GM04504 (cell line): ENCODE measurements around the gene DUSP6.

Experiments
- DNase-seq: peaks from one replicate; pipeline ENCODE4 v3.0.0-alpha.2; 2012; ENCODE audit warnings: low read depth

Gene DUSP6

DNA sequence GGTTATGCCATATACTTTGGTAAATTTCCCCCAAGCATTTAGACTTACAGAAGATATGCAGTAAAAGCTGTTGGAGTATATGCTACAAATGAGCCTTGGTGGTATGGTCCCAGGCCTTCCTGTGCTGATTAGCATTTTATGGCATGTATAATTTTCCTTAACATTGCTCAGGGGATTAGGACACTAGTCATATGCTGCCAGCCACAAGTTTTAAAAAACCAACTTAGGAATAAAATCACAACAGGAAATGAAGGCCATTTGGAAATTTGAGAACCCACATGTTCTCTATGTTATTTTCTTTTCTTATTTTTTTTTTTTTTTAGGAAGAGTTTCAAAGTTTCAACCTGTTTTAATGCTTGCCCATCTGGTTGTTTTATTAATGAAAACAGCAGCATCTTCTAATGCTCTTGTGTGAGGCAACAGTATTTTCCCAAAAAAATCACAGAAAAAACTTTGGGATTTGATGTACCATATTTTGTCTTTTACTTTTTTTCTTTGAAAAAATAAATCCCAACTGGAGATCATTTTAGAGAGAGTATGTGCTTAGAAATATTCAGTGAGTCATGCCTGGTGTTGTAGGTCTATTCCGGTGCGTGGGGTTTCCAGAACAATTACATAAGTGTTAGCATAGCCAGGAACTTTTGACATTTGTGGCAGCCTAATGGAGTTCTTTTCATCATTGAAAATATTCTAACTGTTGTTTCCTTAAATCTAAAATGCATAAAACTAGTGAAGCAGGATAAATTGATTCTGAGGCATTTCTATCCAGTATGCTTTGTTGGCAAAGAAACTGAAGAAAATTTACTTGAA, 21.7 kb upstream of the DUSP6 start:
- peak; percentile 51 for DNase-seq

DNA sequence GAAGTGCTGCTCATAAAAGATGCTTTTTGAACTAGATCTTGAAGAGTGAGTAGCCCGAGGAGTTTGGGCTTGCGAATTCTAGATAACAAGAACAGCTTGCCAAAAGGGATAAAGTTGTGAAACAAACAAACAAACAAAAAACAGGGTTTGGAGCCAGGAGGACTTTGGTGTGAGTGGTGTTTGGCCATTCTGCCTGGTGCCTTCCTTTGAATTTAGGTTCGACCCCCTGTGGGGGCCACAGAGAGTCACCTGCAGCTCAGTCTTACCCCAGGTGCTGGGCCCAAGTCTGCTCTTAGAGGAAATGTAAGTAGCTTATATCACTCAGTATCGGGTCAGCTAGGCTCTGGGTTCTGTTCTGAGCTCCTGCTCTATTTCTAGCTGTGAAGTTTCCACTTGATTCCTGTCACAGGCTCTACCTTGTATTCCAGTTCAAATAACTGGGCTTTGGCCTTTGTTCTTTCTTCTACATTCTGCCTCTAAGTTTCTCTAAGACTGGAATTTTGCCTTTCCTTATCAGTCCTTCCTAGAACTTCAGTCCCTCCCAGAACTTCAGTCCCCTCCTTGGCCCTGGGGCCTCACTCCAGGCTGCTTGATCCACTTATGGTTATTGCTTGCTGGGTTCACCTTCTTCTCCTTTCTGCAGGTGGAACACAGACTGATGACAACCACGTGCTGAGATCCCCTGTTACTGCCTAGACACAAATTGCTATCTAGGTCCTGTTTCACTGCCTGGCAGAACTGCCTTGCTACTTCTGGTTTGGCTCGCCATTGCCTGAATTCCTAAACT, 20.5 kb upstream of the DUSP6 start:
- DNase-seq = no peak

DNA sequence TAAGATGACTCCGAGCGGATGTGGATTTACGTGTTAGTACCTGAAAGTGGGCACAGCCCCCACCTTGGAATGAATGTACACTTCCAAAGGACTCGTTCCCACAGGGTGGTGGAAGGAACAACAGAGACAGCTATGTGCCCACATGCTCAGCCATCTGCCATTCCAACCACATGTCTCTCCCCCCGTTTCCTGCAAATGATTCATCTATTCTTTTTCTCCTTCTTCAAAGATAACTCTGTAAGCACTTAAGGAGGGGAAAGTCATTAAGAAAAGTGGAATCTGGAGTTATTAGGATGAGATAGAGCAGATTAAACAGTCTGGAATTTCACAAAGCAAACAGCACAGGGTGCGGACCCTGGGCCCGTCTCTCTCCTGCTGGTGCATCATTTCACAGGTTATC, 18.5 kb upstream of the DUSP6 start:
- DNase-seq = peak; percentile 68

DNA sequence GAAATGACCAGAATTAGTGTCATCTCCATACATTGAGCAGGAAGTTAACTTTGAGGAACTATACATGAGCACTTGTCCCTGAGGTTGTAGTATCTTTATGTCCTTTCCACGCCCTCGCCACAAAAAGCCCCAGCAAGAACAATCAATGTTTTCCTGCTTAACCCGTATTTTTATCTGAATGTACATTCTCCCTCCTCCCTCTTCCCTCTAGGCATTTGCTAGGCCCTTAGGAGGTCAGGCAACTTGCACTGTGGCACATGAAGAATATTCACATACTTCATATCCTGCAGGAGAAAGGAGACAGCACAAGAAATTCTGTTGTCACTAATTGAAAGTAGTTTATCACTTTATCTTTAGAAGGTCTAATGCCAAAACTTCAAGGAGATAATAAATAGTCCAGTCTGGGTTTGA, 18.1 kb upstream of the DUSP6 start:
- DNase-seq = no peak

DNA sequence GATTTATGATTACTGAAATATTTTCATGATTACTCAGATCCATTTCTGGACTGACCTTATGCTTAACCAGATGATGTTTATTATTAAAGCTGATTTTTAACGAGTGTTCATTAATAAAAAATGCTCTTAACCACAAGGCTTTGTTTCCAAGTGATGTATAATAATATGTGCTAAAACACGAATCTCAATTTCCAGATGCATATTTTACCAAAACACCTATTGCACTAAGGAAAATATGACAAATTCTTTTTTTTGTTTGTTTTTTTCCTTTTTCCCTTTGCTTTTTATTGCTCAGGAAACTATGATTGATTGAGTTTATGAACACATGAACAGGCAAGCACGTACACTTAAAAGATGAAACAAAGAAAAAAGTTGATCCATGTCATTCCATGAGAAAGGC, 16.9 kb upstream of the DUSP6 start:
- DNase-seq = no peak

DNA sequence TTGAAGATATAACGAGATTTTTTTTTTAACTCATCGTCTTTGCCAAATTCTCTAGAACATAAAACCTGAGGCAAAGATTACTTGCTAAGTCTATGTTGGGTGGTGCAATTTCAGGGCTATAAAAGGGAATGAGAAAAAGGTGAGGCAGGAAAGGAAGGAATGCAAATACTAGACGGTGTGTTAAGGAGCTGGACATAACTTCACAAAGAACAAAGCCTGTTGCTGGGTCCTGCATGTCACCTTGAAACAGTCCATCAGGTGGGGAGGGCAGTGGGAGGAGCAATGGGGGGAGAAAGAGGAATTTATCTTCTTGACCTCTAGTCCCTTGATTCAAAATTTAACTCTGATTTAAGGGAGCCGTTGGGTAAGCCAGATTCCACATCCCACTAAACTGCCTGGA, 16.1 kb upstream of the DUSP6 start:
- DNase-seq = no peak

DNA sequence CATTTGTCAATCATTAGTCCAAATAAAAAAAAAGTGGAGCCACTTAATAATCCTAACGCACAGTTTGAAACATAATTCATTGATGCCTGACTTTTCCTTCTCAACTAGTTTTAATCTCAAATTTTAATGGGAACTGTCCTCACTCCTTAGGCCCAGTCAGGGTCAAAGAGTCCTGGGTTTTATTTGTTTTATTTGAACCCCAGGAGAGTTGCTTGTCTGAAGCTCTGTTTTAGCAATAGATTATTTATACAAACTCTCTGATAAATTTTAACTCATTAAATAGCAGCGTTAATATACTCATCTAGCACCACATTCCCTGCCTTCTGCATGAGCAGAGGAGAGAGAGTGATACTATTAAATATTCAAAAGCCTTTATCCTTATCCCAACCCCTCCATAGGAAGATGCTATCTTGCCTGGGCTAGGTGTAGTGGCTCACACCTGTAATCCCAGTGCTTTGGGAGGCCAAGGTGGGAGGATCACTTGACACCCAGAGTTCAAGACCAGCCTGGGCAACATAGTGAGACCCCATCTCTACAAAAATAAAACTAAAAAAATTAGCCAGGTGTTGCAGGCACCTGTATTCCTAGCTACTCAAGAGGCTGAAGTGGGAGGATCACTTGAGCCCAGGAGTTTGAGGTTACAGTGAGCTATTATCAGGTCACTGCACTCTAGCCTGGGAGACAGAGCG, 14.5 kb upstream of the DUSP6 start:
- no peak for DNase-seq

DNA sequence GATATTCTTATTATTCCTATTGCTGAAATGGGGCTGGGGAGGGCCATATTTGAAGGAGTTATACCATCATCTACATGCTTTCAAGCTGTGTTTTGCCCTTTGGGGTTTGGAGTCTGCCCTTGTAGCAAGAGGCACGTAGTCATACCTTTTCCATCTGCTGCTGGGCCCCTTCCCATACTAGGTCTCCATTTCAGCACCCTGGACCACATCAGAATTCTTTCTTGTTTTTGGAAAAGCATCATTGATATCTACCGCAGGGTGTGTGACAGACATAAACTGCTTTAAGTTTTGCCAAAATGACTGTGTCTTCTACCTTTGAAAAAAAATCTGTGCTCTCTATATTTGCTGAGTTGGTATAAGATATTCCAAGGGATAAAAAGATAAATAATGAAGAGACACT, 12.3 kb upstream of the DUSP6 start:
- no peak for DNase-seq

DNA sequence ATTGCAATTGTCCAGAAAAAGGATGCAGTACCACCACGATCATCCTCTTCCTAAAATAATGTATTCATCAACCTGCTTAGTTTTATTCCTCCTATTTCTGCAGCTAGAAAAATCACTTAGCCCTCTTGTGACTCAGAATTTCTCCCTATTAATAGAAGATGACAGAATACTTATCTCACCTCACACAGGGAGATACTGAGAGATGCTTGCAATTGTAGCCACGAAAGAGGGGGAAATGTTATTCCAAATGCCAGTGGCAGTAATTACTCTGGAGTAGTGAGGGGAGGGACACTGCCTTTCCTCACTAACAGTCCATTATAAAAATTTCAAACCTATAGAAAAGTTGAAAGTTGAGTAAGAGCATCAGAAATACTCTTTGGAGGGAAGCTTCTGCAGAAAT, 11.8 kb upstream of the DUSP6 start:
- no peak for DNase-seq

DNA sequence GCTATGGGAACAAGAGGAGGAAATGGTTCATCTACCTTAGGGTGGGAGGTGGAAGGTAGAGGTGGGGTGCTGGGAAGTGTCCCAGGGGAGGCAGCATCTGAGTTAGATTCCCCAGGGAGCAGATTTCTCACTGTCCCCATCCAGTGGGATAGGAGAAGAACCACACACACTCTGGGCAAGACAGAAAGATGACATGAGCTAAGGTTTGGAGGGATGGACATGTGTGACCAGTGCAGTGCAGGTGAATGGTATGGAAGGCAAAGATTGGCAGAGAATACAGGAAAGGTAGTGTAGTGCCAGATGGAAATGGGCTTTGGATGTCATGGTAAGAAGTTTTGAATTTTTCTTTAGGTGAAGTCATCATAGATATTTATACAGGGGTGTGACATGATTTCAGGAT, 11.3 kb upstream of the DUSP6 start:
- DNase-seq = no peak

DNA sequence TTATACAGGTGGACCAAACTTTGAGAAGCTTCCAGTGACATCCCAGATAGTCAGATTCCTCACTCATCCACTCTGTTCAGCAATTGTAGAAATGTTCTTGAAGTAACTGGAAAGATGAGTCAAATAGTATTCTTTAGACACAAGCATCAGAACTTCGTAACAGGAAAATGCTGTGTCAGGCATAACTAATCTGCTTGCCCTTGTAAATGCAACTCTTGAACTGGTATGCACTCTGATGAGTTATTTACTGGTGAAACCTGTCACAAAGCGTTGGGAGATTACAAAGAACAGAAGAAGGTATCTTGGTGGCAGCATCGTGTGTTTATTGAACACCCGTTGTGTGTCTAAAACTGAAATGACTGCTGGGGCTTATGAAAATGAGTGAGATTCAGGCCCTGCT, 10.8 kb upstream of the DUSP6 start:
- no peak for DNase-seq

DNA sequence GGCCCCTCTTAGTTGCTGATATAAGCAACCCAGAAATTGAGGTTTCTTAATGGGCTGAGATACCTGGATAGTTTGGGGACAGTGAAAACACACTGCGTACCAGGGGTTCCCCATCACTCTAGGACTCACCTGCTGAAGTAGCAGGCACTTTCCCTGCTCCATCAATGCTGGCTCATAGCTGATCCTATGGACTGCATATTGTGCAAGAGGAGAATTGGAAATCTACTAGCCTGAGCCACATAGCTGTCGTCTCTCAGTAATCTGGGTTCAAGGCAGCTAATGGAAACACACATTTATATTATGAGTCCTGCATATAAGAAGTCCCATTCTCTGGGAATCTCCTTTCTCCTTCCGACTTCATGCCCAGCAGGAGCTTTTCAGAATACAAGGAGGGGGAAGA, 7.3 kb upstream of the DUSP6 start:
- DNase-seq = no peak

DNA sequence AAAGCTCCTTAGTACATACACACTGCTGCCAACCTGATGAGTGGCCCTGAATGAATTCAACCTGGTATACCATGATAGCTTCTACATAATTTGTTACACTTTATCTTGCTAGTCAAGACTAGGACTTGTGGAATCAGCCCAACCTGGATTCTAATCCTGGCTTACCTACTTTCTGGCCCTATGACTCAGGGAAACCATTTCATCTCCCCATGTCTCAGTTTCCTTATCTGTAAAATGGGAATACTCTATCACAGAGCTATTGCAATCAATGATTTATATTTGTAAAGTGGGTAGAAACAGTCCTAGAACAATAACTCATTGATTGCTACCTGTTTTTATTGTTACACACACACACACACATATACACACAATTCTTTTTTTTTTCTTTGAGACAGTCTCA, 6.5 kb upstream of the DUSP6 start:
- DNase-seq = no peak

DNA sequence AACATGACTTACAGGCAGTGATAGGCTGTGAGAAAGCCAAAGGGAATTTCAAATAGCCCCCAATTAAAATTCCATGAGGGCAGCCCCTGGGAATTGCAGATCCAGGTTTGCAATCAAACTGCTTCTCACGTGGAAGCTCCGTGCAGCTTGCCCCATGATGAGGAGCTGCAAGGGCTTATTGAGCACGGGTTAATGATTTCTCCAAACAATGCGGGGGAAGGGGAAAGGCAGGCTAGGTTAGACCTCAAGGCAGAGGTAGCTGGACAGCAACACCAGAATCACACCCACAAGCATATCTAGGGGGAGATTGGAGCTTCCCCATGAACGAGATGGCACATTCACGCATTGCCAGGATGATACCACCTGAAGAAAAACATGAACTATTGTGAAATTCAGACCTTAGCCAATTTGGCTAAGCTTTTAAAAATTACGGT, 5.0 kb upstream of the DUSP6 start:
- DNase-seq = no peak

DNA sequence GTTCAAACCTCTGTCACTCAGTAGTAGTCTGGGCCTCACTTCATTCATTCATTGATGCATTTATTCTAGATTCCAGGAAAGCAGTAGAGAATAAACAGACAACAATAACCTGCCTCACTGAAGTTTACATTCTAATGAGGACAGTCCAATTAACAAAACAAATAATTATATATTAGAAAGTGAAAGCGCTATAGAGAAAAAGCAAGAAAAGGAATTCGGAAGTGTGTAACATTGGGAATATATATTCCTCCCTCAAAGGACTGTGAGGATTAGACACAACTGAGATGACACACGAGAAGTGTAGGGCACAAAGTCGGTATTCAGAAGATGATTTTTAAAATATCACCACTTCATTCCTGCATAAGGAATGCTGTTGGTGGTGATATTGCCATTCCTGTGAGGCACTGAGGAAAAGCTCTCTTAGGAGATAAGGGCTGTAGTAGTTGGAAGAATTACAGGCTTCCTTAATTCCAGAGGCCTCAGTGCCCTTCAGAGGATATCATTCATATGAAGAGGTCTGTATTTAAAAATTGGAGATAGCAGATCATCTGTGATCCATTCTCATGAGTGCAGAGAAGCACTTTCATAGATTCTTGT, 3.9 kb upstream of the DUSP6 start:
- no peak for DNase-seq

DNA sequence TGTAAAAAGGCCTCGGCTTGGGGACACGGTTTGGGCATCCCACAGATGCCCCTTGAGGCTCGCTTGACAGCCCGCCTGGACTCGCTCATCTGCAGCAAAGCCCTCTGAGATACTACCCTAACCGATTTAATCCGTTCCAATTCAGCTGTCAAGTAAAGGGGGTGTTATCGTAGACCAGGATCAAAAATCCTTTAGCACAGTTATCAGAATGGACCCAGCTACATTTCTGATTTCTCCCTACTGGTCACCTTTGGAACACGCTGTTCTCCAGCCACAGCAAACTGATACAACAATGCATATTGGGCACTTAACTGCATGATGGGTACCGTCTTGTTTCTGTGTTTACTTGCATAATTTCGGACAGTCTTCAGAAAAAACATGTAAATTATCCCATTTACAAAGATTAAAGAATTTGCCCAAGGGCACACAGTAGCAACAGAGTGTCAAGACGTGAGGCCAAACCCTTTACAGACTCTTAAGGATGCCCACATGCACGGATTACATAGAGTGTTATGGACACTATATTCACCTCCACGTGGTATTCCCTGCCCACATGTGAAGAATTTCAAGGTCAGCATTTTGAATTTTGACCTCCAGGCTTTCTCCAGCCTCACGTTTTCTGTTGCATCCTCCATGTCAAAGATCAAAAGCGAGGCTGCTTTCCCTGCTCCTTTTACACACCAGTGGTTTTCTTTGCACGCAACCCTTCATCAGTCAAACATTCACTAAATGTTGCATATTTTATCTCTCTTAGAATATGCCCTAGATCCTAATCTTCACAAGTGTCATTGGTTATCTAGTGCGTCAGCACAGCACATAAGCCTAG, 3.2 kb upstream of the DUSP6 start:
- DNase-seq = no peak

DNA sequence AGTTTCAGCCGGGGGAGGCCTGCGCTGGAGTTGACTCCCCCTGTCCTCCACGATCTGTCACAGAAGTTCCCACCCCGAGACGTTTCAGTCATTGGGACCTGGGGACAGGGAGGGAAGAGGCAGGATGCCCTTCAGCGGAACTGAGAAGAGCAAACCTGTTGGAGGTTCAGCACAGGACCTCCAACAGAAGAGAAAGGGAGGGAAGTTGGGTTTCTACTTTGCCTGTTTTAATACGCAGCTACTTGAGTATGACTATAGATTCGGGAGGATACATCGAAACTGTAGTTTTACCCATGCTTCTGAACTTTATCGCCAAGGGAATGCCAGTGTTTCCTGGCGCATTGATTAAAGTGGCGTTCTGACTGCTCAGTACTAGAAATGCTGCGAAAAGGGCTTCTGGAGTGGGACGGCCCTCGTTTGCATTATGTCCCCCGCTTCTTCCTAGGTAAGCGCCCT, 2.3 kb upstream of the DUSP6 start:
- DNase-seq = no peak

DNA sequence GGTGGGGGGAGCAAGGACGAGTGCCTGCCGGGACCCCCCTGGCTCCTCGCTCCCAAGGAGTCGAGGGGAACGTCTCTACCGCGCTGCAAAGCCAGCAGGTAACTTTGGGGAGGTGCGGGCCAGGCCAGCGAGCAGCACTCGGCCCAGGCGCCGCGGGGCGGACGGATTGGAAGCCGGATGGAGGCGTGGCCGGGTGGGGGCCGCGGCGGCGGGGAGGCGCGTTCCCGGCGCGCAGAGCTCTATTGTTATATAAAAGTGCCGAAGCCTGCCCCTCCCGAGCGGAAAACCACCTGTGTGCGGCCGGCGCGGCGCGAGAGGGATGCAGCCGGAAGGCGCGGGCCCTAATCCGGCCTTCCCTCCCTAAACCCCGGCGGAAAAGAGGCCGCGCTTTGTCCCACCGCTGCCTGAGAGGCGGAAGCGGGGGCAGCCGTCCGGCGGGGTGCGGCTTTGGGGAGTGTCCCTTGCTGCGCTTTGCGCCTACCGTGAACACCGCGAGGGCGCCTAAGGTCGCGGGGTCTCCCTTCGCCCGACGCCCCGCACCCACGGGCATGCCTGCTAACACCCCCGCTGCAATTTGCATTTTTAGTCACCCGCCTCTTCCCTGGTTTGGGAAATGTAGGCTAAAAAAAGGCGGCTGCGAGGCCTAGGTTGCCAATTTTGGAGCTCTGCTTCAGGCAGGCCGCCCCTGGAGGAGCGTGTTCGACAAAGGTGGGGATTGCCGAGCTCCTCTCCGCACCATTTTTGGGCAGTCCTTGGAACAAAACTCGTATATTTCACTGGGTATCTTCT, 1.7 kb upstream of the DUSP6 start:
- DNase-seq = peak; percentile 43

DNA sequence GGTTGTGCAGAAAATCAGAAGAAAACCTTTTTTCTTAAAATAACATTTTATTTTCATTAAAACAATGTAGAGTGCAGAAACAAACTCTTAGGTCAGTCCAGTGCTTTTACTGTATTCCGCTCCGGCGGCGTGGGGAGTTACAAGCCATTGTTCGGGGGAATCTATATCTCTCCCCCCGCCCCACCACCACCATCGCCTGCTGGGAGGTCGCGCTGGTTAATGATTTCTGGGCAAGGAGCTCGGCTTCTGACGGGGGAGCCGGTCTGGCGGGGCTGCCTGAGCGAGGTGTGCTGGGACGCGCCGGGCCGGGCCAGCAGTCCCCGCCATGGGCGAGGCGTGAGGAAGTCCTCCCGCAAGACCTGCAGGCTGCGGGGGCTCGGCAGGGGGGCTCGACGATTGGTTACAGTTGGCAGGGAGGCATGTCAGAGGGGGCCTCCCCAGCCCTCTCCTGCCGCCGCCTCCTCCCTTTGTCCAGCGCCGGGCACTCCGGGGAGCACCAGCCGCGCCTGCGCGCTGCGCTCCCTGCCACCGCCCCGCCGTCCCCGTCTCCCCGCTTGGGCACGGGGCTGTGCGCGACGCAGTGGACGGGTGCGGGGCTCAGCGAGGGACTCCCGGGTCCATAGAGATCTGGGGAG, 1.0 kb upstream of the DUSP6 start:
- peak; percentile 31 for DNase-seq

DNA sequence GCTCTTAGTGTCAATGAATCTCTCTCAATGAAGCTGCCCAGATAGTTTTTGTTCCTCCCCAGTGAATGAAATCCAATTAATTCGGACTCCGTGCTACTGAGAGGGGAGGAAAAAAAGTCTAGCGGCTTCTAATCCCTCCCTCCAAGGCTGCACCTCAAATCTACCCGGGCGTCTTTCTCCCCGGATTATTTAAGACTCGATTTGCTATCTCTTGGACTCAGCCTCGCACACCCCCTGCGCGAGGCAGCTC, 134 bp downstream of the DUSP6 start:
- no peak for DNase-seq
